ENCODE data around the gene MAP2K7.

- TF ChIP-seq CTCF (IDR thresholded peaks at IDR 0.05), result no peak
- no peak for TF ChIP-seq IRF1 (CRISPR knock-in tag; IDR thresholded peaks at IDR 0.05)
- TF ChIP-seq GTF2I (CRISPR knock-in tag; conservative IDR thresholded peaks at IDR 0.05), result no peak
- TF ChIP-seq STAT6 (CRISPR knock-in tag; conservative IDR thresholded peaks at IDR 0.05; ENCODE audit: low read depth), result no peak
- no peak for TF ChIP-seq SP1 (CRISPR knock-in tag; conservative IDR thresholded peaks at IDR 0.05)
- no peak for TF ChIP-seq HMGXB4 (CRISPR knock-in tag; IDR thresholded peaks at IDR 0.05)
- TF ChIP-seq ZNF121 (CRISPR knock-in tag; IDR thresholded peaks at IDR 0.05), result no peak
- no peak for TF ChIP-seq ZNF425 (CRISPR knock-in tag; conservative IDR thresholded peaks at IDR 0.05)
These were observed 6.4 kb upstream of the MAP2K7 start for GRCh38 chr19:7897292-7897691.
